H1 (cell line): ENCODE results near the gene KCNIP3. TPM values are rescaled to one million over a fixed set of nuclear protein-coding genes. Genes with fewer than 3 reads are reported as not detected.

ENCODE experiments used
- CTCF ChIA-PET: fragments of 300-600 bp; sonication (Branson Sonifier 250); formaldehyde crosslinking; loops from one replicate; lab custom pipeline; 2021; ENCODE audit not compliant: partially characterized antibody; lab: Charles Lee
- POLR2A ChIA-PET: fragments of 300-600 bp; sonication (Branson Sonifier 250); formaldehyde crosslinking; loops from one replicate; lab custom pipeline; 2021; ENCODE audit warnings: inconsistent platforms; ENCODE audit not compliant: partially characterized antibody; lab: Charles Lee
- DNase-seq, 2 experiments: peaks; one replicate each; pipeline versions ENCODE4 v3.0.0 to v3.0.0-alpha.2; 2010 to 2022; ENCODE audit warnings: low spot score in 2 of 2, low read depth in 1 of 2, mixed read lengths in 1 of 2
- FAIRE-seq: peaks from 2 replicates; lab custom pipeline; 2011; peaks lifted over from hg19 to GRCh38; lab: Jason Lieb, UNC
- H2AFZ ChIP-seq: 2 replicates; pipeline ENCODE4 v1.8.1; 2012; ENCODE audit warnings: low read length, inconsistent platforms
- H2AK5ac ChIP-seq: 2 replicates; pipeline ENCODE4 v1.6.1; 2013; ENCODE audit warnings: low read depth, low read length
- H2BK120ac ChIP-seq: replicated peaks from 2 replicates; pipeline ENCODE3; 2013; ENCODE audit warnings: low read depth, low read length, inconsistent platforms
- H2BK12ac ChIP-seq: 2 replicates; pipeline ENCODE4 v1.6.1; 2013; ENCODE audit warnings: low read depth, low read length
- H2BK15ac ChIP-seq: 2 replicates; pipeline ENCODE4 v1.6.1; 2013; ENCODE audit warnings: low read length
- H2BK20ac ChIP-seq: 2 replicates; pipeline ENCODE4 v1.6.1; 2013; ENCODE audit warnings: low read length
- H2BK5ac ChIP-seq: 2 replicates; pipeline ENCODE4 v1.6.1; 2013; ENCODE audit warnings: low read depth, low read length
- H3K14ac ChIP-seq: 2 replicates; pipeline ENCODE4 v1.6.1; 2013; ENCODE audit warnings: inconsistent platforms; ENCODE audit not compliant: insufficient read length
- H3K18ac ChIP-seq: 2 replicates; pipeline ENCODE4 v1.6.1; 2013; ENCODE audit warnings: low read length; ENCODE audit errors: extremely low read depth
- H3K23ac ChIP-seq: 2 replicates; pipeline ENCODE4 v1.6.1; 2013; ENCODE audit warnings: inconsistent platforms; ENCODE audit not compliant: insufficient read length
- H3K23me2 ChIP-seq: 2 replicates; pipeline ENCODE4 v1.6.1; 2013; ENCODE audit warnings: low read depth, low read length
- H3K27ac ChIP-seq: 2 replicates; pipeline ENCODE4 v1.6.1; 2011; ENCODE audit warnings: low read depth, low read length, inconsistent platforms
- H3K27me3 ChIP-seq, 4 experiments: replicated peaks in 1 of 4; 1 replicate in 1 of 4; 2 replicates in 3 of 4; pipeline versions ENCODE4 v1.6.1 to v1.8.1; 2011 to 2013; ENCODE audit warnings: low read length in 3 of 4, mild to moderate bottlenecking in 3 of 4, inconsistent platforms in 2 of 4, mixed read lengths in 2 of 4, moderate library complexity in 1 of 4; ENCODE audit not compliant: control insufficient read depth in 3 of 4, insufficient read depth in 3 of 4; ENCODE audit errors: extremely low read depth in 1 of 4
- H3K36me3 ChIP-seq, 4 experiments: 2 replicates each; pipeline versions ENCODE4 v1.6.1 to v1.8.1; 2011 to 2013; ENCODE audit warnings: mild to moderate bottlenecking in 4 of 4, low read length in 3 of 4, moderate library complexity in 2 of 4, control low read depth in 1 of 4, inconsistent platforms in 1 of 4; ENCODE audit not compliant: insufficient read depth in 4 of 4, control insufficient read depth in 2 of 4
- H3K4ac ChIP-seq: replicated peaks from 2 replicates; pipeline ENCODE3; 2013; ENCODE audit warnings: low read length, low read depth, mixed read lengths, inconsistent platforms; ENCODE audit not compliant: insufficient read length
- H3K4me1 ChIP-seq, 4 experiments: replicated peaks in 1 of 4; 1 replicate in 1 of 4; 2 replicates in 3 of 4; pipeline versions ENCODE4 v1.6.1 to v1.8.1; 2011 to 2013; ENCODE audit warnings: low read length in 3 of 4, inconsistent platforms in 2 of 4, mixed read lengths in 1 of 4; ENCODE audit not compliant: insufficient read depth in 4 of 4, control insufficient read depth in 3 of 4
- H3K4me2 ChIP-seq, 2 experiments: 2 replicates each; pipeline versions ENCODE4 v1.6.1 to v1.8.1; 2011 to 2013; ENCODE audit warnings: low read depth in 2 of 2, low read length in 2 of 2, control low read depth in 1 of 2, inconsistent platforms in 1 of 2, mild to moderate bottlenecking in 1 of 2; ENCODE audit not compliant: insufficient read depth in 1 of 2
- H3K4me3 ChIP-seq, 4 experiments: fragments of 200-600, 300-600 bp in 1 of 4; sonication (generic), shearing (Covaris generic), sonication (Bioruptor Twin) in 1 of 4; 2 replicates each; pipeline versions ENCODE4 v1.5.1 to v1.8.1; 2011 to 2016; ENCODE audit warnings: low read length in 4 of 4, low read depth in 3 of 4, control low read depth in 2 of 4, inconsistent platforms in 2 of 4, mild to moderate bottlenecking in 2 of 4, mixed read lengths in 1 of 4, moderate library complexity in 1 of 4; ENCODE audit not compliant: insufficient read depth in 2 of 4; ENCODE audit errors: extremely low read depth in 1 of 4
- H3K56ac ChIP-seq: replicated peaks from 2 replicates; pipeline ENCODE3; 2013; ENCODE audit warnings: low read depth, mild to moderate bottlenecking, mixed read lengths, low read length, inconsistent platforms; ENCODE audit not compliant: insufficient read length
- H3K79me1 ChIP-seq: 2 replicates; pipeline ENCODE4 v1.6.1; 2013; ENCODE audit warnings: low read depth, low read length, control low read depth
- H3K79me2 ChIP-seq, 2 experiments: 2 replicates each; pipeline versions ENCODE4 v1.6.1 to v1.8.1; 2012 to 2013; ENCODE audit warnings: low read length in 2 of 2, mild to moderate bottlenecking in 2 of 2, inconsistent platforms in 1 of 2; ENCODE audit not compliant: insufficient read depth in 2 of 2, control insufficient read depth in 1 of 2
- H3K9ac ChIP-seq, 4 experiments: replicated peaks in 1 of 4; 1 replicate in 1 of 4; 2 replicates in 3 of 4; pipeline versions ENCODE4 v1.6.1 to v1.8.1; 2011 to 2013; ENCODE audit warnings: low read depth in 3 of 4, low read length in 3 of 4, control low read depth in 2 of 4, mild to moderate bottlenecking in 2 of 4, moderate library complexity in 2 of 4, inconsistent platforms in 1 of 4; ENCODE audit errors: extremely low read depth in 1 of 4
- H3K9me3 ChIP-seq, 2 experiments: 2 replicates each; pipeline versions ENCODE4 v1.6.1 to v1.8.1; 2012 to 2013; ENCODE audit warnings: mild to moderate bottlenecking in 2 of 2, moderate library complexity in 2 of 2, control low read depth in 1 of 2, inconsistent platforms in 1 of 2, low read depth in 1 of 2, low read length in 1 of 2, mixed read lengths in 1 of 2; ENCODE audit not compliant: insufficient read depth in 2 of 2
- H4K20me1 ChIP-seq, 2 experiments: replicated peaks in 1 of 2; 2 replicates each; pipeline versions ENCODE3 to v1.8.1; 2011 to 2013; ENCODE audit warnings: inconsistent platforms in 2 of 2, low read length in 2 of 2, mild to moderate bottlenecking in 1 of 2; ENCODE audit not compliant: insufficient read depth in 2 of 2, control insufficient read depth in 1 of 2
- H4K5ac ChIP-seq: 2 replicates; pipeline ENCODE4 v1.6.1; 2013; ENCODE audit warnings: low read length, low read depth, mixed read lengths, inconsistent platforms; ENCODE audit not compliant: insufficient read length
- H4K8ac ChIP-seq: 2 replicates; pipeline ENCODE4 v1.8.0; 2013; ENCODE audit warnings: mild to moderate bottlenecking, moderate library complexity, low read length, inconsistent platforms; ENCODE audit not compliant: insufficient read depth; ENCODE audit errors: extremely low read depth
- H4K91ac ChIP-seq: replicated peaks from 2 replicates; pipeline ENCODE3; 2013; ENCODE audit warnings: low read length, mixed read lengths, inconsistent platforms; ENCODE audit not compliant: insufficient read length
- POU5F1 ChIP-seq: IDR thresholded peaks from 2 replicates; pipeline ENCODE4 v1.6.1; 2011; ENCODE audit warnings: low read depth, mild to moderate bottlenecking, low read length, moderate library complexity
- WGBS, 2 experiments: shearing (Covaris generic) in 1 of 2; methylation state at CpG; one replicate each; pipeline versions ENCODE4 v1.1.6 to v1.1.7; 2013 to 2015; ENCODE audit warnings: low lambda C conversion rate in 2 of 2, mixed read lengths in 2 of 2, inconsistent platforms in 1 of 2, low coverage in 1 of 2, missing lambda C conversion rate in 1 of 2; ENCODE audit not compliant: insufficient replicate concordance in 2 of 2, insufficient coverage in 1 of 2, insufficient read length in 1 of 2; ENCODE audit errors: extremely low coverage in 1 of 2, missing lambda C conversion rate in 1 of 2; 5-methylcytosine and 5-hydroxymethylcytosine counted together
- polyA plus RNA-seq, 7 experiments: library from polyadenylated mRNA; depleted of rRNA in 3 of 7; stranded (reverse) in 5 of 7; unstranded in 2 of 7; fragments of >200 nt in 5 of 7; fragments of 200-250 nt in 2 of 7; gene quantifications; 1 replicate in 5 of 7; 2 replicates in 1 of 7; 4 replicates in 1 of 7; pipeline versions ENCODE4 v1.2.1 to v1.2.3, GENCODE V29; 2011 to 2013; ENCODE audit warnings: missing spikeins in 2 of 7, mixed read lengths in 2 of 7
- total RNA-seq: library from RNA; stranded (reverse); fragmentation: NEBNext Ultra II Directional; extraction: Animal tissue kit (Norgen Biotek cat#: 25700); gene quantifications from 2 replicates; pipeline ENCODE4 v1.2.1, GENCODE V29; 2021

Gene KCNIP3
- total and polyA plus RNA-seq, 2 of the 8 experiments (the other 6 are each of a cell fraction or from before 2014, with no cell fraction given), result 0.33 to 1.9 TPM

DNA sequence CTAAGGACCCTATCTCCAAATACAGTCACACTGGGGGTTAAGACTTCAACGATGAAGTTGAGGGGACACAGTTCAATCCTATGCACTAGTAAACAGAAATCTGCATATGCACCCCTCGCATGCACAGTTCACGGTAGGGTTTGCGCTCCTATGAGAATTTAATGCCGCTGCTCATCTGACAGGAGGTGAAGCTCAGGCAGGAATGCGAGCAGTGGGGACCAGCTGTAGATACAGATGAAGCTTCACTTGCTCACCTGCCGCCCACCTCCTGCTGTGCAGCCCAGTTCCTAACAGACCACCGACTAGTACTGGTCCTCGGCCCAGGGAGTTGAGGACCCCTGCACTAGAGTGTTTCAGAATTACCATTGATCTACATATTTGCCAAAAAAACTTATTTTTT, 65.3 kb downstream of the KCNIP3 start:
- no peaks in the 10 kb centered on the region for H3K36me3 ChIP-seq
- no peak overlapping the region for H3K14ac ChIP-seq
- H3K4ac ChIP-seq, result no peak overlapping the region
- H3K4me1 ChIP-seq, result no peaks in the 10 kb centered on the region
- H3K79me1 ChIP-seq, result no peaks in the 10 kb centered on the region
- no peak overlapping the region for H3K27ac ChIP-seq
- no peak overlapping the region for H3K23ac ChIP-seq
- no peaks in the 10 kb centered on the region for H3K79me2 ChIP-seq
- ChIA-PET POLR2A (no interaction called here), CTCF (interaction anchor here (1.2 kb wide), 1 partner anchor 17 kb away, joined by 3 read pairs; no protein-coding TSS in a partner anchor)
- WGBS, 2 experiments, result 87% methylated on average over 8 of the region's 9 CpGs; no CpG with 5 or more reads in 1 of the 2 experiments
- no peak overlapping the region for H4K8ac ChIP-seq
- FAIRE-seq, result no peak
- no peaks in the 10 kb centered on the region for H3K27me3 ChIP-seq
- H3K4me2 ChIP-seq, result no peak overlapping the region
- no peak overlapping the region for H2BK15ac ChIP-seq
- H2BK12ac ChIP-seq, result no peak overlapping the region
- H3K23me2 ChIP-seq, result no peaks in the 10 kb centered on the region
- no peak overlapping the region for H3K4me3 ChIP-seq
- H4K91ac ChIP-seq, result no peak overlapping the region
- no peak overlapping the region for H4K5ac ChIP-seq
- H3K56ac ChIP-seq, result no peak overlapping the region
- no peaks in the 10 kb centered on the region for H4K20me1 ChIP-seq
- H2BK5ac ChIP-seq, result no peak overlapping the region
- DNase-seq, result no peak
- no peak overlapping the region for H2BK20ac ChIP-seq
- H2AK5ac ChIP-seq, result no peak overlapping the region
- peaks cover 61 to 80% of the 10 kb centered on the region in 2 experiments for H3K9me3 ChIP-seq
- no peak overlapping the region for H3K18ac ChIP-seq
- no peak overlapping the region for H2AFZ ChIP-seq
- H2BK120ac ChIP-seq, result no peak overlapping the region
- no peak overlapping the region for H3K9ac ChIP-seq
- no peak for TF ChIP-seq POU5F1
